ENCODE measurements around the gene NEURL1.

Gene NEURL1

DNA sequence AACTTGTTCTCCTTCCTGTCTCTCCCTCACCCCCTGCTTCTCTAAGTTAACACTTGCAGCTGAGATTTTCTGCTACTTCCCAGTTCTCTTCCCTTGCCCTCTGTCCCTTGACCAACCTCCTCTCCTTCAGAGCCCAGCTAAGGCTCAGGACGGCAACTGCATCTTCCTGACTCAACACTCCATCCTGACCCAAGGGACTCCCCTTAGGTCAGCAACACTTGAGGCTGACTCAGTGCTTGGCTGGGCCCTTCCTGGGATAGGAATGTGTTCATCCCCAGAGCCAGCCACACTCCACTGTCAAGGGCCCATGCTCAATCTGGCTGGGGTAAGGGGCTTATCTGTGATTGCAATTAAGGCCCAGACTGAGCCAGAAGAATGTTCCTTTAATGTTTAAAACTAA, 44.8 kb upstream of the NEURL1 start:
- Histone ChIP-seq H3K4me3 (replicated peaks; ENCODE audit: low read depth, low read length) (peak overlapping the region; percentile 11), H3K36me3 (ENCODE audit: control insufficient read depth, insufficient read depth, low read length) (peaks cover 38% of the 10 kb centered on the region), H3K27me3 (replicated peaks; ENCODE audit: control insufficient read depth, insufficient read depth, low read length) (no peaks in the 10 kb centered on the region)
- no peak for DNase-seq (ENCODE audit: extremely low read depth, insufficient read length)
- TF ChIP-seq, protein P1, sequence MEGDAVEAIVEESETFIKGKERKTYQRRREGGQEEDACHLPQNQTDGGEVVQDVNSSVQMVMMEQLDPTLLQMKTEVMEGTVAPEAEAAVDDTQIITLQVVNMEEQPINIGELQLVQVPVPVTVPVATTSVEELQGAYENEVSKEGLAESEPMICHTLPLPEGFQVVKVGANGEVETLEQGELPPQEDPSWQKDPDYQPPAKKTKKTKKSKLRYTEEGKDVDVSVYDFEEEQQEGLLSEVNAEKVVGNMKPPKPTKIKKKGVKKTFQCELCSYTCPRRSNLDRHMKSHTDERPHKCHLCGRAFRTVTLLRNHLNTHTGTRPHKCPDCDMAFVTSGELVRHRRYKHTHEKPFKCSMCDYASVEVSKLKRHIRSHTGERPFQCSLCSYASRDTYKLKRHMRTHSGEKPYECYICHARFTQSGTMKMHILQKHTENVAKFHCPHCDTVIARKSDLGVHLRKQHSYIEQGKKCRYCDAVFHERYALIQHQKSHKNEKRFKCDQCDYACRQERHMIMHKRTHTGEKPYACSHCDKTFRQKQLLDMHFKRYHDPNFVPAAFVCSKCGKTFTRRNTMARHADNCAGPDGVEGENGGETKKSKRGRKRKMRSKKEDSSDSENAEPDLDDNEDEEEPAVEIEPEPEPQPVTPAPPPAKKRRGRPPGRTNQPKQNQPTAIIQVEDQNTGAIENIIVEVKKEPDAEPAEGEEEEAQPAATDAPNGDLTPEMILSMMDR (IDR thresholded peaks at IDR 0.05; ENCODE audit: insufficient read depth, low read length, poor library complexity, severe bottlenecking): no peak

DNA sequence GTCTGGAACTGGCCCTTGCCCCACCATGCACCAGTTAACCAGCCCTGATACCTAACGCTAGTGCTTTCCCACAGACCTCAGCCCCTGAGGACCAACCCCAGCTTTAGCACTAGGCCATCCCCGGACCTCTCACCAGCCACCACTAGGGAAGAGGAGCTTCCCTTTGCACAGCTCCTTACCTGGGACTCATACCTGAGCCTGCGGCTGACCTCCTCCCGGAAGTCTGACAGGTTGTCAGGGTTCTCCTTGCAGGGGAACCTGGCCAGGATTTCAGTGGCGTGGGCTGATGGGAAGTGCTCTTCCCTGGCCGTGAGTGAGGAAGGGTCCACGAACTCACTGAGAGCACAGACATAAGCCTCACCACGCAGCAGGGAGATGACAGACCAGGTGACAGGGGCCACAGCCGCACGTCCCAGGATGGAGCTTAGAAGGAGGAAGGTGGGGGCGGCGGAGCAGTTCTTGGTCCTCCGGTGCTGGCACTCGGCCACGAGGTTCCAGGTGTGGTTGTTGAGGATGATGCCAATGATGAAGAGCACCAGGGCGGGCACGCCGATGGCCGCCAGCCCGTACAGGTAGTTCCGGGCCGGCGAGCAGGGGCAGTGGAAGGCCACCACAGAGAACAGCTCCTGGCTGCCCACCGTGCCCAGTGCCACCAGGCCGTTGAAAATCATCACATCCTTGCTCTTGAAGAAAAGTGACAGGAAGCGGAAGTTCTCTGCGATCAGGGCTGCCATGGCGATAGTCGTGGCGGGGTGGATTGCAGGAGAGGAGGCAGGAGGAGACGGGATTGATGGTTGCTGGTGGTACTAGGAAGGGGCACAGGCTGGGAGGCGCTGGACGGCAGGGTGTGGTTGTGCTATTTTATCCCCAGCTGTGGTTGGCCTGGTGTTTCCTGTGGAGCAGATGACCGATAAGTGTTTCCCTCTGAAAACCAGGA, 44.0 kb upstream of the NEURL1 start:
- H3K27me3 ChIP-seq (replicated peaks; ENCODE audit: control insufficient read depth, insufficient read depth, low read length): no peaks in the 10 kb centered on the region
- TF ChIP-seq, protein P1 (IDR thresholded peaks at IDR 0.05; ENCODE audit: insufficient read depth, low read length, poor library complexity, severe bottlenecking): no peak
- DNase-seq (ENCODE audit: extremely low read depth, insufficient read length): no peak
- H3K4me3 ChIP-seq (replicated peaks; ENCODE audit: low read depth, low read length): peak overlapping the region; percentile 28
- H3K36me3 ChIP-seq (ENCODE audit: control insufficient read depth, insufficient read depth, low read length): peaks cover 31% of the 10 kb centered on the region

DNA sequence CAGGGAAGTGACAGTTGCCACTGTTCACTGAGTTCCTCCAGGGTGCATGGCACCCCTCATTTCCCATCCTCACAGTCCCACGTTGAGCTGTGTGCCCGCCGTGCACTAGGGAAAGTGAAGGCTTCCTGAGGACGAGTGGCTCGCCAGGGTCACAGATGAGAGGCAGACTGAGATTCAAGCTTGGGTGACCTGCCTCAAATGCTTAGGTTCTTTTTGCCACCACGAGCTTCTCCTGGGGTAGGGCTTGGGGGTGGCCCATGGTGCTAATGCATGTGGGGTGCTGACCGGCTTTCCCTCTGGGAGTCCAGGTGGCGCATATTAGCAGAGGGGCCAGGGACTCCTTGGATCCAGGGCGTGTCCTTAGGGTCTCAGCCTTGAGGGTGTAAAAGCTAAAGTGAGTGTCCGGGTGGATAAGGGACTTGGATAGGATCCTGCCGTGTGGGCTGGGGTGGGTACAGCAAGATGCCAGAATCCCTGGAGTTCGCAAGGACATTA, 43.3 kb upstream of the NEURL1 start:
- no peak for DNase-seq (ENCODE audit: extremely low read depth, insufficient read length)
- TF ChIP-seq, protein P1 (IDR thresholded peaks at IDR 0.05; ENCODE audit: insufficient read depth, low read length, poor library complexity, severe bottlenecking): no peak
- Histone ChIP-seq H3K27me3 (replicated peaks; ENCODE audit: control insufficient read depth, insufficient read depth, low read length) (no peaks in the 10 kb centered on the region), H3K36me3 (ENCODE audit: control insufficient read depth, insufficient read depth, low read length) (peaks cover 29% of the 10 kb centered on the region), H3K4me3 (replicated peaks; ENCODE audit: low read depth, low read length) (peak overlapping the region; percentile 79)

DNA sequence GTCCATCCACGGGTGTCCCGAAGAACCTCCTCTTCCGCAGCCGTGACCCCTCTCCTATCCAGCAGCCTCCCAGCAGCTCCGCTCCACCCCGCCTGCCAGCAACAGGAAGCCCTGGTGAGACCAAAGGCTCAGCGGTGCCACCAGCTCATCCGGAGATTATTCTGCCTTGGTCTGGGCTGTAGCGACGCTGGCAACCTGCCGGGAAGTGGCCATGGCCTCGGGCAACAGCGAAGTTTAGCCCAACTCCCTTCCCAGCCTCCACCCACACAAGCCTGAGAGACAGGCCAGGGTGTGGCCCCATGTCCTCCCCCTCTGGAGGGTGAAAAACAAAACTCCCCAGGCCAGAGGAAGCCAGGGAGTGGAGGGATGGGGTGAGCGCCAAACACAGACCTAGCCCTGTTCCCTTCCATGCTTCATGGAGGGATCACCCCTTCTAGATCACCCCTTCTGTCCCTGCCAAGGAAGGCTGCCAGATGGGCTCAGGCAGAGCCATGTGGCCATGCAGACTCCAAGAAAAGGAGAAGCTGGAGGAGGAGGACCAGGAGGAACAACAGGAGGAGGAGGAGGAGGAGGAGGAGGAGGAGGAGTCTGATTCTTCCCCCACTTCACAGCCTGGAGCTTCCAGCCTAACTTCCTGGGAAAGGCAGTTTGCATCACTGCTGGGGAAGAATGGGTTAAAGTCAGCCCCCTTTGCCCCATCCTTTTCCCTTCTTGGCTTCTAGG, 42.3 kb upstream of the NEURL1 start:
- TF ChIP-seq, protein P1 (IDR thresholded peaks at IDR 0.05; ENCODE audit: insufficient read depth, low read length, poor library complexity, severe bottlenecking): no peak
- H3K36me3 ChIP-seq (ENCODE audit: control insufficient read depth, insufficient read depth, low read length): peaks cover 21% of the 10 kb centered on the region
- H3K27me3 ChIP-seq (replicated peaks; ENCODE audit: control insufficient read depth, insufficient read depth, low read length): no peaks in the 10 kb centered on the region
- peak overlapping the region; percentile 79 for H3K4me3 ChIP-seq (replicated peaks; ENCODE audit: low read depth, low read length)
- no peak for DNase-seq (ENCODE audit: extremely low read depth, insufficient read length)

DNA sequence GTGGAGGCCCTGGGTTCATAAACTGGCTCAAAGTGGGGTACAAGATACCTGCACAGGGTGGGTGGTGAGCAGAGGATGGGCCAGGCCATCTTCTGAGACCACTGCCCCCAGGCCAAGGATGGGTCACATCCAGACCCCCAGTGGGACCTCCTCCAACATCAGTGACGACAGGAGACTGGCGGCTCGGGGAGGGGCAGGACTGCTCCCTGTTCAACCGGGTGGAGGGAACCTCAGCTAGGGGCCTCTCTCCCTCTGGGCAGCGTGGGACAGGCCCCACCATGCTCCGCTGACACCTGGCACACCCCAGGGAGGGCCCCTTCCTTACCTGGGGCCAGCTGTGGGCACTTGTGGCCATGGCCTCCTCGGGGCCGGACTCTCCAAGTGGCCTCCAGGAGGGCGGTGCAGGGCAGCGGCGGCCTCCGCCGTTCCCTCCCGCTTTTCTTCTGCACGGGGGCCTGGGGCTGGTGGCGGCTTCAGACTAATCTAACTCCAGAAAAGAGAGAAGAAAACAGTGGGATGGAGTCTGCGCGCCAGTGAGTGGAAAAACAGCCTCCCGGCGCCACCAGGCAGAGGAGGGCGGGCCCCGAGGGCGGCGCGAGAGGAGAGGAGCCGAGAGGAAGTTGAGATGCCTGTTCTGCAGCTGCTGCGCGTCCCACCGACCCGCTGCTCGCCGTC, 41.5 kb upstream of the NEURL1 start, which contains the start of gene CALHM2:
Gene CALHM2 (minus strand): TSS at position 540 of the 675 bp plus-strand sequence. CDS start 2,429 bp downstream, outside the sequence.
- DNase-seq (ENCODE audit: extremely low read depth, insufficient read length): peak; percentile 67

More for the DNA sequence above, 41.5 kb upstream of the NEURL1 start, which contains the start of gene CALHM2:
- peaks cover 16% of the 10 kb centered on the region for H3K36me3 ChIP-seq (ENCODE audit: control insufficient read depth, insufficient read depth, low read length)
- H3K27me3 ChIP-seq (replicated peaks; ENCODE audit: control insufficient read depth, insufficient read depth, low read length): no peaks in the 10 kb centered on the region
- H3K4me3 ChIP-seq (replicated peaks; ENCODE audit: low read depth, low read length): peak within 1 kb of the TSS; percentile 79
- TF ChIP-seq, protein P1 (IDR thresholded peaks at IDR 0.05; ENCODE audit: insufficient read depth, low read length, poor library complexity, severe bottlenecking): no peak
